WERI-Rb-1 (cell line): ENCODE data around the gene PREX1.

Experiments
- DNase-seq: peaks from one replicate; pipeline ENCODE4 v3.0.0-alpha.2; 2020
- H3K27ac ChIP-seq: fragments of 250-450 bp; sonication (Bioruptor Pico); 2 replicates; pipeline ENCODE4 v1.5.1; 2020; ENCODE audit warnings: mild to moderate bottlenecking, moderate library complexity
- H3K27me3 ChIP-seq: fragments of 250-450 bp; sonication (Bioruptor Pico); 2 replicates; pipeline ENCODE4 v1.5.1; 2021; ENCODE audit warnings: mild to moderate bottlenecking, low read depth, moderate library complexity; ENCODE audit not compliant: insufficient read depth, severe bottlenecking
- H3K36me3 ChIP-seq: fragments of 250-450 bp; sonication (Bioruptor Pico); 2 replicates; pipeline ENCODE4 v1.5.1; 2020; ENCODE audit warnings: mild to moderate bottlenecking, moderate library complexity
- H3K4me3 ChIP-seq: 2 replicates; pipeline ENCODE4 v1.5.1; 2011; ENCODE audit warnings: low read depth, mild to moderate bottlenecking, control low read depth, low read length
- H3K9me3 ChIP-seq: fragments of 250-450 bp; sonication (Bioruptor Pico); 2 replicates; pipeline ENCODE4 v1.5.1; 2021; ENCODE audit warnings: mild to moderate bottlenecking, moderate library complexity; ENCODE audit not compliant: severe bottlenecking
- TF ChIP-seq, protein P1 (sequence below): IDR thresholded peaks from 2 replicates; pipeline ENCODE4 v1.5.1; 2011; ENCODE audit warnings: low read depth, mild to moderate bottlenecking, control low read depth, inconsistent platforms, low read length

The PREX1 gene

GRCh38 chr20:48799328-48800105, 28.3 kb downstream of the PREX1 start:
- no peaks in the 10 kb centered on the region; the same call in none of the 2 replicates for H3K36me3 ChIP-seq
- no peaks in the 10 kb centered on the region for H3K27me3 ChIP-seq
- no peaks in the 10 kb centered on the region for H3K9me3 ChIP-seq
- no peak for DNase-seq
- no peak overlapping the region for H3K4me3 ChIP-seq
- TF ChIP-seq, protein P1, sequence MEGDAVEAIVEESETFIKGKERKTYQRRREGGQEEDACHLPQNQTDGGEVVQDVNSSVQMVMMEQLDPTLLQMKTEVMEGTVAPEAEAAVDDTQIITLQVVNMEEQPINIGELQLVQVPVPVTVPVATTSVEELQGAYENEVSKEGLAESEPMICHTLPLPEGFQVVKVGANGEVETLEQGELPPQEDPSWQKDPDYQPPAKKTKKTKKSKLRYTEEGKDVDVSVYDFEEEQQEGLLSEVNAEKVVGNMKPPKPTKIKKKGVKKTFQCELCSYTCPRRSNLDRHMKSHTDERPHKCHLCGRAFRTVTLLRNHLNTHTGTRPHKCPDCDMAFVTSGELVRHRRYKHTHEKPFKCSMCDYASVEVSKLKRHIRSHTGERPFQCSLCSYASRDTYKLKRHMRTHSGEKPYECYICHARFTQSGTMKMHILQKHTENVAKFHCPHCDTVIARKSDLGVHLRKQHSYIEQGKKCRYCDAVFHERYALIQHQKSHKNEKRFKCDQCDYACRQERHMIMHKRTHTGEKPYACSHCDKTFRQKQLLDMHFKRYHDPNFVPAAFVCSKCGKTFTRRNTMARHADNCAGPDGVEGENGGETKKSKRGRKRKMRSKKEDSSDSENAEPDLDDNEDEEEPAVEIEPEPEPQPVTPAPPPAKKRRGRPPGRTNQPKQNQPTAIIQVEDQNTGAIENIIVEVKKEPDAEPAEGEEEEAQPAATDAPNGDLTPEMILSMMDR: no peak
- H3K27ac ChIP-seq: no peak overlapping the region

- no peaks in the 10 kb centered on the region; the same call in 1 of the 2 replicates for H3K36me3 ChIP-seq
- H3K27me3 ChIP-seq: no peaks in the 10 kb centered on the region
- no peak overlapping the region for H3K27ac ChIP-seq
- DNase-seq: no peak
- TF ChIP-seq, protein P1: no peak
- H3K9me3 ChIP-seq: no peaks in the 10 kb centered on the region
- no peak overlapping the region for H3K4me3 ChIP-seq
Observed at GRCh38 chr20:48797850-48798747, 29.7 kb downstream of the PREX1 start.

DNA sequence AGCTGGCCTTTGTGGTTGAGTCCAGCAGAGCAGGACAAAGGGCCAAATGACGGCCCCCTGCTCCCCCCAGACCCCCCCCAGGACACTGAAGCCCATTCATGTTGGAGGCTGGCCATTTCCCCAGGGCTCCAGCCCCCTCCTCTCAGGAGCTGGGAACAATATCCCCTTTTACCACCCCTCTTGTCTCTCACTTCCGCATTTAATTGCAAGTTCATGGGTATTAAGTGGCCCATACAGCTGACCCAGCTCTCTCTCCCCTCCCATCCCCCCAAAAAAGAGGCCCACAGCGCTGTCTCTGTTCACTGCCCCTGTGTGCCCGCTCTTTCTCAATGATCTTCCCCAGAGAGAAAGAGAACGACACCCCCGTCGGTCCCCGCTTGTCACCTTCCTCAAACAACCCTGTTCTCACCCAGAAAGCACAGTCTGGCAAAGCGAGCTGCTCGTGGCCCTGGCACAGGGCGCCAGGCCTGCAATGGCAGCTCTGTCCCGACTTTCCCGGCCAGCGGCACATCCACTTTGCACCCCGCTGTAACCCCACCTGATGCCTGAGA, 30.4 kb downstream of the PREX1 start:
- no peak for DNase-seq
- no peaks in the 10 kb centered on the region; the same call in 1 of the 2 replicates for H3K36me3 ChIP-seq
- H3K9me3 ChIP-seq: no peaks in the 10 kb centered on the region
- no peaks in the 10 kb centered on the region for H3K27me3 ChIP-seq
- TF ChIP-seq, protein P1: no peak
- H3K27ac ChIP-seq: no peak overlapping the region
- H3K4me3 ChIP-seq: no peak overlapping the region

GRCh38 chr20:48795732-48796131, 32.1 kb downstream of the PREX1 start:
- TF ChIP-seq, protein P1: no peak
- no peaks in the 10 kb centered on the region for H3K27me3 ChIP-seq
- no peaks in the 10 kb centered on the region for H3K9me3 ChIP-seq
- DNase-seq: no peak
- no peaks in the 10 kb centered on the region; the same call in 1 of the 2 replicates for H3K36me3 ChIP-seq
- H3K4me3 ChIP-seq: no peak overlapping the region
- H3K27ac ChIP-seq: no peak overlapping the region

DNA sequence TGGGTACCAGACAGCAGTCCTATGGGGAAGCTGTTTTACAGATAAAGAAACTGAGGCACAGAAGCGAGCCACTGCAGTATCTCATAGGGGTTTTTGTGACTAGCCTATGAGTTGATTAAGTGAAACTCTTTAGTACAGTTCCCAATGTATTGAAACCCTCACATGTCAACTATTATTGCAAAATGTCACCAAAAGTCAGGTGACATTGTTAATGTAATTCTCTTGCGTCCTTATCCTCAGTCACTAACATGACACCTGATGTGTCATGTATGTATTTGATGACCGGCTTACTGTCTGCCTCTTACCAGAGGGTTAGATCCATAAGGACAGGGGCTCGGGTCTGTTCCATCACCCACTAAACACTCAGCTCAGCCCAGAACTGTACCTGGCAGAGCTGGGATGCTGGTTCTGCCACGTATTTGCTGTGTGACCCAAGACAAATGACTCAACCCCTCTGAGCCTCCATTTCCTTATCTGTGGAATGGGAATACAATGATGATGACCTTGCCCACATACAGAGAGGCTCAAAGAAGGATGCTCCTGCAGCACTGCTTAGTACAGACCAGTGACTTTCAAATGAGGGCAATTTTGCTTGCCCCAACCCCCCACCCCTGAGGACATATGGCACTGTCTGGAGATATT, 32.9 kb downstream of the PREX1 start:
- TF ChIP-seq, protein P1: no peak
- no peaks in the 10 kb centered on the region; the same call in 1 of the 2 replicates for H3K36me3 ChIP-seq
- no peak overlapping the region; the same call in 1 of the 2 replicates for H3K27ac ChIP-seq
- H3K9me3 ChIP-seq: no peaks in the 10 kb centered on the region
- DNase-seq: no peak
- H3K27me3 ChIP-seq: no peaks in the 10 kb centered on the region
- H3K4me3 ChIP-seq: no peak overlapping the region
